Mammary epithelial cell (primary cell): ENCODE data around the gene MORC3.
"Not testable (repeated sequence)": the region's sequence is repeated elsewhere in the genome, so short reads cannot be mapped to it uniquely, and the experiment has no call there.

Experiments used
- CTCF ChIP-seq, 2 donors: IDR thresholded peaks in 1 of 2; conservative IDR thresholded peaks in 1 of 2; 2 replicates each; pipeline ENCODE4 v1.5.1; 2011 to 2012; ENCODE audit warnings: inconsistent platforms in 2 of 2, low read length in 2 of 2, mild to moderate bottlenecking in 2 of 2, control low read depth in 1 of 2, low read depth in 1 of 2; ENCODE audit not compliant: insufficient read depth in 1 of 2; ENCODE audit errors: extremely low read depth in 1 of 2
- EZH2 ChIP-seq: IDR thresholded peaks from 2 replicates; pipeline ENCODE4 v1.6.1; 2012; ENCODE audit warnings: low read length, inconsistent platforms, borderline replicate concordance

- TF ChIP-seq CTCF (conservative IDR thresholded peaks at IDR 0.05 in 1 of 2, IDR thresholded peaks at IDR 0.05 in 1 of 2; ENCODE audit: extremely low read depth in 1 of 2, insufficient read depth in 1 of 2, low read depth in 1 of 2, low read length in 2 of 2); EZH2: not testable (repeated sequence)
Observed at GRCh38 chr21:36316045-36316444, 4.0 kb upstream of the MORC3 start.
